BLaER1 treated with 17β-estradiol and CSF1 and Interleukin-3, amounts not matched to agents 10 nM and 100 nM (cell line): ENCODE results near the gene GFRA1.

Experiments used
- H3K27ac ChIP-seq, 11 experiments: shearing (Covaris generic); formaldehyde crosslinking; 2 replicates each; pipeline ENCODE4 v1.8.1; 2022
- H3K27me3 ChIP-seq, 11 experiments: shearing (Covaris generic); formaldehyde crosslinking; 2 replicates each; pipeline ENCODE4 v1.8.1; 2022
- H3K36me3 ChIP-seq, 11 experiments: shearing (Covaris generic); formaldehyde crosslinking; 2 replicates each; pipeline ENCODE4 v1.8.1; 2022
- H3K4me1 ChIP-seq, 10 experiments: shearing (Covaris generic); formaldehyde crosslinking; 2 replicates each; pipeline ENCODE4 v1.8.1; 2022
- H3K4me2 ChIP-seq, 11 experiments: shearing (Covaris generic); formaldehyde crosslinking; 2 replicates each; pipeline ENCODE4 v1.8.1; 2022
- H3K4me3 ChIP-seq, 10 experiments: shearing (Covaris generic); formaldehyde crosslinking; 2 replicates each; pipeline ENCODE4 v1.8.1; 2022
- H3K9ac ChIP-seq, 11 experiments: shearing (Covaris generic); formaldehyde crosslinking; 2 replicates each; pipeline ENCODE4 v1.8.1; 2022
- H3K9me3 ChIP-seq, 11 experiments: shearing (Covaris generic); formaldehyde crosslinking; replicated peaks in 1 of 11; 2 replicates each; pipeline ENCODE4 v1.8.1; 2022
- H4K20me1 ChIP-seq, 11 experiments: shearing (Covaris generic); formaldehyde crosslinking; 2 replicates each; pipeline ENCODE4 v1.8.1; 2022
- Cebpa-rat ChIP-seq, 11 experiments: shearing (Covaris generic); IDR thresholded peaks; 2 replicates each; pipeline ENCODE4 v1.8.1; 2022

The GFRA1 gene

GRCh38 chr10:116274064-116274904 lies 1.3 kb upstream of the GFRA1 start:
- Histone ChIP-seq H3K4me1 (peaks cover 0 to 22% (median 10%) of the 10 kb centered on the region in 10 experiments; a peak in 9 of 20 replicates), H3K36me3 (no peaks in the 10 kb centered on the region), H4K20me1 (peaks cover 0 to 10% (median 0%) of the 10 kb centered on the region in 11 experiments; a peak in 2 of 22 replicates), H3K4me3 (peak overlapping the region in 9 of 10 experiments; percentile 51 to 66 (median 57); a peak in 11 of 20 replicates), H3K4me2 (peak overlapping the region in 10 of 11 experiments; percentile 75 to 95 (median 86); a peak in 15 of 22 replicates), H3K27me3 (peaks cover 60 to 70% (median 69%) of the 10 kb centered on the region in 11 experiments), H3K27ac (no peak overlapping the region), H3K9me3 (peaks cover 32 to 45% (median 40%) of the 10 kb centered on the region in 11 experiments), H3K9ac (no peak overlapping the region)
- TF ChIP-seq Cebpa-rat (IDR thresholded peaks at IDR 0.05) = no peak

GRCh38 chr10:116271593-116272439 lies 1.2 kb downstream of the GFRA1 start:
- Histone ChIP-seq H3K27ac (no peak overlapping the region), H3K9ac (peak overlapping the region in 1 of 11 experiments; percentile 50; a peak in 1 of 22 replicates), H3K9me3 (peaks cover 32 to 45% (median 40%) of the 10 kb centered on the region in 11 experiments), H3K27me3 (peaks cover 64 to 79% (median 73%) of the 10 kb centered on the region in 11 experiments), H3K4me1 (peaks cover 0 to 22% (median 10%) of the 10 kb centered on the region in 10 experiments; a peak in 9 of 20 replicates), H3K36me3 (no peaks in the 10 kb centered on the region), H4K20me1 (peaks cover 0 to 10% (median 0%) of the 10 kb centered on the region in 11 experiments; a peak in 2 of 22 replicates), H3K4me3 (peak overlapping the region; percentile 51 to 66 (median 57)), H3K4me2 (peak overlapping the region; percentile 75 to 95 (median 86))
- no peak for TF ChIP-seq Cebpa-rat (IDR thresholded peaks at IDR 0.05)

- H3K27me3 ChIP-seq = peaks cover 64 to 80% (median 74%) of the 10 kb centered on the region in 11 experiments
- peak overlapping the region in 4 of 11 experiments; percentile 76 to 95 (median 88); a peak in 5 of 22 replicates for H3K4me2 ChIP-seq
- H3K36me3 ChIP-seq = no peaks in the 10 kb centered on the region
- H3K9me3 ChIP-seq = peaks cover 32 to 45% (median 40%) of the 10 kb centered on the region in 11 experiments
- H4K20me1 ChIP-seq = peaks cover 0 to 10% (median 0%) of the 10 kb centered on the region in 11 experiments; a peak in 3 of 22 replicates
- no peak for TF ChIP-seq Cebpa-rat (IDR thresholded peaks at IDR 0.05)
- H3K4me1 ChIP-seq = peaks cover 0 to 27% (median 12%) of the 10 kb centered on the region in 10 experiments; a peak in 14 of 20 replicates
- H3K4me3 ChIP-seq = peak overlapping the region in 5 of 10 experiments; percentile 55 to 66 (median 57); a peak in 5 of 20 replicates
- no peak overlapping the region for H3K27ac ChIP-seq
- no peak overlapping the region for H3K9ac ChIP-seq
These were observed 2.0 kb downstream of the GFRA1 start for GRCh38 chr10:116270771-116271592.

GRCh38 chr10:116270126-116270770 lies 2.8 kb downstream of the GFRA1 start:
- no peak overlapping the region for H3K9ac ChIP-seq
- H3K27me3 ChIP-seq = peaks cover 62 to 80% (median 70%) of the 10 kb centered on the region in 11 experiments
- no peaks in the 10 kb centered on the region for H3K36me3 ChIP-seq
- H3K4me1 ChIP-seq = peaks cover 6 to 34% (median 20%) of the 10 kb centered on the region in 10 experiments; a peak in 19 of 20 replicates
- H3K4me3 ChIP-seq = no peak overlapping the region
- no peak for TF ChIP-seq Cebpa-rat (IDR thresholded peaks at IDR 0.05)
- H3K9me3 ChIP-seq = peaks cover 32 to 45% (median 40%) of the 10 kb centered on the region in 11 experiments
- H3K27ac ChIP-seq = no peak overlapping the region
- H4K20me1 ChIP-seq = peaks cover 0 to 10% (median 0%) of the 10 kb centered on the region in 11 experiments; a peak in 3 of 22 replicates
- no peak overlapping the region for H3K4me2 ChIP-seq

GRCh38 chr10:116269619-116270018 lies 3.4 kb downstream of the GFRA1 start:
- peaks cover 55 to 80% (median 70%) of the 10 kb centered on the region in 11 experiments for H3K27me3 ChIP-seq
- H4K20me1 ChIP-seq = peaks cover 0 to 10% (median 0%) of the 10 kb centered on the region in 11 experiments; a peak in 3 of 22 replicates
- H3K9me3 ChIP-seq = peaks cover 32 to 42% (median 39%) of the 10 kb centered on the region in 11 experiments
- no peak for TF ChIP-seq Cebpa-rat (IDR thresholded peaks at IDR 0.05)
- H3K4me2 ChIP-seq = no peak overlapping the region
- H3K9ac ChIP-seq = no peak overlapping the region
- peaks cover 8 to 41% (median 26%) of the 10 kb centered on the region in 10 experiments; a peak in 19 of 20 replicates for H3K4me1 ChIP-seq
- no peak overlapping the region for H3K27ac ChIP-seq
- no peak overlapping the region for H3K4me3 ChIP-seq
- H3K36me3 ChIP-seq = no peaks in the 10 kb centered on the region

- H3K9ac ChIP-seq = no peak overlapping the region
- no peak overlapping the region for H3K27ac ChIP-seq
- no peak for TF ChIP-seq Cebpa-rat (IDR thresholded peaks at IDR 0.05)
- no peak overlapping the region for H3K4me2 ChIP-seq
- no peaks in the 10 kb centered on the region for H3K36me3 ChIP-seq
- peaks cover 49 to 78% (median 68%) of the 10 kb centered on the region in 11 experiments for H3K27me3 ChIP-seq
- peaks cover 27 to 36% (median 33%) of the 10 kb centered on the region in 11 experiments; a peak in 21 of 22 replicates for H3K9me3 ChIP-seq
- H3K4me1 ChIP-seq = peaks cover 8 to 47% (median 30%) of the 10 kb centered on the region in 10 experiments; a peak in 19 of 20 replicates
- H4K20me1 ChIP-seq = peaks cover 0 to 10% (median 0%) of the 10 kb centered on the region in 11 experiments; a peak in 3 of 22 replicates
- H3K4me3 ChIP-seq = no peak overlapping the region
These were observed 4.0 kb downstream of the GFRA1 start for GRCh38 chr10:116268976-116269375.

- no peak overlapping the region for H3K9ac ChIP-seq
- peak overlapping the region; percentile 38 to 82 (median 66) for H3K4me2 ChIP-seq
- peaks cover 0 to 3% (median under 1%) of the 10 kb centered on the region in 11 experiments; a peak in 14 of 22 replicates for H3K9me3 ChIP-seq
- no peak for TF ChIP-seq Cebpa-rat (IDR thresholded peaks at IDR 0.05)
- H3K4me1 ChIP-seq = peaks cover 8 to 28% (median 14%) of the 10 kb centered on the region in 10 experiments; a peak in 19 of 20 replicates
- peaks cover 16 to 45% (median 36%) of the 10 kb centered on the region in 11 experiments for H3K27me3 ChIP-seq
- no peaks in the 10 kb centered on the region for H3K36me3 ChIP-seq
- no peak overlapping the region for H3K27ac ChIP-seq
- no peak overlapping the region for H3K4me3 ChIP-seq
- H4K20me1 ChIP-seq = no peaks in the 10 kb centered on the region; a peak in 1 of 22 replicates
These were observed 7.3 kb downstream of the GFRA1 start for GRCh38 chr10:116265686-116266085.
